ENCODE results near the gene RBM38. TPM values are rescaled to one million over a fixed set of nuclear protein-coding genes. Genes with fewer than 3 reads are reported as not detected.

RBM38 gene
- total RNA-seq, 1 donor from 2014 or later = 39.4 TPM

GRCh38 chr20:57389695-57390603, 1.2 kb upstream of the RBM38 start:
- DNase-seq (ENCODE audit: extremely low read depth, low read depth, low spot score) = no peak

GRCh38 chr20:57391439-57392301, 474 bp downstream of the RBM38 start:
- DNase-seq (ENCODE audit: extremely low read depth, low read depth, low spot score) = no peak

- no peak for DNase-seq (ENCODE audit: extremely low read depth, low read depth, low spot score)
These were observed 1.5 kb downstream of the RBM38 start for GRCh38 chr20:57392512-57393271.

GRCh38 chr20:57393321-57394120, 2.3 kb downstream of the RBM38 start:
- DNase-seq (ENCODE audit: extremely low read depth, low read depth, low spot score) = no peak

- DNase-seq (ENCODE audit: extremely low read depth, low read depth, low spot score) = no peak
These were observed 3.2 kb downstream of the RBM38 start for GRCh38 chr20:57394121-57395082.

GRCh38 chr20:57395111-57395966, 4.1 kb downstream of the RBM38 start:
- peak; percentile 45 for DNase-seq (ENCODE audit: extremely low read depth, low read depth, low spot score)

GRCh38 chr20:57396212-57396983, 5.2 kb downstream of the RBM38 start:
- no peak for DNase-seq (ENCODE audit: extremely low read depth, low read depth, low spot score)

- DNase-seq (ENCODE audit: extremely low read depth, low read depth, low spot score) = no peak
These were observed 5.9 kb downstream of the RBM38 start for GRCh38 chr20:57396984-57397692.

GRCh38 chr20:57397693-57398108, 6.5 kb downstream of the RBM38 start:
- DNase-seq (ENCODE audit: extremely low read depth, low read depth, low spot score) = no peak

- no peak for DNase-seq (ENCODE audit: extremely low read depth, low read depth, low spot score)
These were observed 7.1 kb downstream of the RBM38 start for GRCh38 chr20:57398231-57398821.

- DNase-seq (ENCODE audit: extremely low read depth, low read depth, low spot score) = no peak
These were observed 7.8 kb downstream of the RBM38 start for GRCh38 chr20:57398901-57399535.

GRCh38 chr20:57399587-57400155, 8.5 kb downstream of the RBM38 start:
- DNase-seq (ENCODE audit: extremely low read depth, low read depth, low spot score) = no peak

- DNase-seq (ENCODE audit: extremely low read depth, low read depth, low spot score) = no peak
These were observed 9.1 kb downstream of the RBM38 start for GRCh38 chr20:57400231-57400701.

- no peak for DNase-seq (ENCODE audit: extremely low read depth, low read depth, low spot score)
These were observed 9.8 kb downstream of the RBM38 start for GRCh38 chr20:57400821-57401564.

- no peak for DNase-seq (ENCODE audit: extremely low read depth, low read depth, low spot score)
These were observed 10.3 kb downstream of the RBM38 start for GRCh38 chr20:57401565-57401918.

Data from glomerular endothelial cell (primary cell).